ENCODE results near the gene GDF2. TPM values are rescaled to one million over a fixed set of nuclear protein-coding genes. Genes with fewer than 3 reads are reported as not detected.

Gene GDF2
- total RNA-seq (not detected in 2 replicates), polyA plus RNA-seq (0.39 TPM in 1 of 2 replicates, not detected in the other)

- no peaks in the 10 kb centered on the region for H3K9me2 ChIP-seq (replicated peaks; ENCODE audit: insufficient read depth)
- no peak within 1 kb of the TSS for H2AFZ ChIP-seq
- H3K4me1 ChIP-seq (ENCODE audit: insufficient read depth): no peaks in the 10 kb centered on the region
- H3K4me3 ChIP-seq: no peak within 1 kb of the TSS
- no peaks in the 10 kb centered on the region for H3K79me2 ChIP-seq
- H3K9me3 ChIP-seq (ENCODE audit: low read depth): no peaks in the 10 kb centered on the region
- H3K36me3 ChIP-seq (replicated peaks; ENCODE audit: insufficient read depth, low read depth): no peaks in the 10 kb centered on the region
- DNase-seq (ENCODE audit: low spot score): no peak
- WGBS (ENCODE audit: low lambda C conversion rate, missing lambda C conversion rate): 75% methylated on average over 35 of the region's 35 CpGs
- H4K20me1 ChIP-seq (ENCODE audit: insufficient read depth, poor library complexity, severe bottlenecking): no peaks in the 10 kb centered on the region
- TF ChIP-seq EZH2 (IDR thresholded peaks at IDR 0.05; ENCODE audit: borderline replicate concordance) (no peak), CTCF (IDR thresholded peaks at IDR 0.05; ENCODE audit: poor library complexity) (no peak), EZH2phosphoT487 (IDR thresholded peaks at IDR 0.05; ENCODE audit: low read depth, severe bottlenecking, unreplicated experiment) (no peak)
- H3K4me2 ChIP-seq: no peak within 1 kb of the TSS
- H3K27ac ChIP-seq: no peak within 1 kb of the TSS
- H3K27me3 ChIP-seq: peaks cover 11% of the 10 kb centered on the region
Measured at GRCh38 chr10:47322300-47323061, at the start of gene GDF2. GDF2 (plus strand) TSS chr10:47322454; CDS start chr10:47322669, 215 bp downstream.

- Histone ChIP-seq H3K4me1 (ENCODE audit: insufficient read depth) (no peaks in the 10 kb centered on the region), H2AFZ (no peak overlapping the region), H3K9me3 (ENCODE audit: low read depth) (peaks cover 5% of the 10 kb centered on the region), H3K36me3 (replicated peaks; ENCODE audit: insufficient read depth, low read depth) (no peaks in the 10 kb centered on the region), H3K27me3 (no peaks in the 10 kb centered on the region), H3K4me3 (no peak overlapping the region), H3K9me2 (replicated peaks; ENCODE audit: insufficient read depth) (no peaks in the 10 kb centered on the region), H4K20me1 (ENCODE audit: insufficient read depth, poor library complexity, severe bottlenecking) (no peaks in the 10 kb centered on the region), H3K4me2 (no peak overlapping the region), H3K27ac (no peak overlapping the region), H3K79me2 (no peaks in the 10 kb centered on the region)
- WGBS (ENCODE audit: low lambda C conversion rate, missing lambda C conversion rate): 95% methylated on average over 2 of the region's 2 CpGs
- DNase-seq (ENCODE audit: low spot score): no peak
- TF ChIP-seq EZH2 (IDR thresholded peaks at IDR 0.05; ENCODE audit: borderline replicate concordance) (no peak), EZH2phosphoT487 (IDR thresholded peaks at IDR 0.05; ENCODE audit: low read depth, severe bottlenecking, unreplicated experiment) (no peak), CTCF (IDR thresholded peaks at IDR 0.05; ENCODE audit: poor library complexity) (no peak)
Measured at GRCh38 chr10:47276071-47276470, 46.2 kb upstream of the GDF2 start.

- TF ChIP-seq CTCF (IDR thresholded peaks at IDR 0.05; ENCODE audit: poor library complexity): no peak
- no peak for TF ChIP-seq EZH2phosphoT487 (IDR thresholded peaks at IDR 0.05; ENCODE audit: low read depth, severe bottlenecking, unreplicated experiment)
- TF ChIP-seq EZH2 (IDR thresholded peaks at IDR 0.05; ENCODE audit: borderline replicate concordance): no peak
- Histone ChIP-seq H3K27ac (peak overlapping the region; percentile 51), H3K9me2 (replicated peaks; ENCODE audit: insufficient read depth) (no peaks in the 10 kb centered on the region), H3K27me3 (no peaks in the 10 kb centered on the region), H3K36me3 (replicated peaks; ENCODE audit: insufficient read depth, low read depth) (no peaks in the 10 kb centered on the region), H3K9me3 (ENCODE audit: low read depth) (peaks cover 5% of the 10 kb centered on the region), H3K4me2 (no peak overlapping the region), H2AFZ (no peak overlapping the region), H3K4me1 (ENCODE audit: insufficient read depth) (no peaks in the 10 kb centered on the region), H3K79me2 (no peaks in the 10 kb centered on the region), H4K20me1 (ENCODE audit: insufficient read depth, poor library complexity, severe bottlenecking) (no peaks in the 10 kb centered on the region), H3K4me3 (no peak overlapping the region)
- DNase-seq (ENCODE audit: low spot score): peak; percentile 34
- 82% methylated on average over 11 of the region's 11 CpGs for WGBS (ENCODE audit: low lambda C conversion rate, missing lambda C conversion rate)
Measured at GRCh38 chr10:47276576-47277351, 45.5 kb upstream of the GDF2 start.
